Activated naive CD4-positive, alpha-beta T cell treated with anti-CD3 and anti-CD28 coated beads, Interleukin-2, amount 10 ng/mL, durations not matched to agents 7 days and 5 days (primary cell): ENCODE measurements around the gene IFRD1.

ENCODE experiments used
- CTCF ChIA-PET: fragments of 350-600 bp; sonication (Branson Sonifier 250); formaldehyde crosslinking; loops from one replicate; lab custom pipeline; 2021; ENCODE audit warnings: antibody characterized with exemption; lab: Charles Lee
- DNase-seq: peaks from one replicate; pipeline ENCODE4 v3.0.0-alpha.2; 2020
- H3K27ac Mint-ChIP-seq: one replicate; pipeline ENCODE4 v1.8.0; 2021; ENCODE audit warnings: mild to moderate bottlenecking, moderate library complexity, mixed read lengths
- H3K27me3 Mint-ChIP-seq: one replicate; pipeline ENCODE4 v1.8.0; 2021; ENCODE audit warnings: mild to moderate bottlenecking, mixed read lengths
- H3K36me3 Mint-ChIP-seq: one replicate; pipeline ENCODE4 v1.8.0; 2021; ENCODE audit warnings: mixed read lengths
- H3K4me1 Mint-ChIP-seq: one replicate; pipeline ENCODE4 v1.8.0; 2021; ENCODE audit warnings: mixed read lengths
- H3K4me3 Mint-ChIP-seq: one replicate; pipeline ENCODE4 v1.8.0; 2021; ENCODE audit warnings: mild to moderate bottlenecking, moderate library complexity, mixed read lengths
- H3K9me3 Mint-ChIP-seq: one replicate; pipeline ENCODE4 v1.8.0; 2021; ENCODE audit warnings: mixed read lengths

Gene IFRD1

GRCh38 chr7:112423987-112424386, 26.3 kb upstream of the IFRD1 start:
- Mint-ChIP-seq H3K27me3 (no peaks in the 10 kb centered on the region), H3K36me3 (no peaks in the 10 kb centered on the region), H3K4me1 (peaks cover 28% of the 10 kb centered on the region), H3K4me3 (no peak overlapping the region), H3K27ac (no peak overlapping the region), H3K9me3 (no peaks in the 10 kb centered on the region)
- CTCF ChIA-PET = no interaction called here
- no peak for DNase-seq

DNA sequence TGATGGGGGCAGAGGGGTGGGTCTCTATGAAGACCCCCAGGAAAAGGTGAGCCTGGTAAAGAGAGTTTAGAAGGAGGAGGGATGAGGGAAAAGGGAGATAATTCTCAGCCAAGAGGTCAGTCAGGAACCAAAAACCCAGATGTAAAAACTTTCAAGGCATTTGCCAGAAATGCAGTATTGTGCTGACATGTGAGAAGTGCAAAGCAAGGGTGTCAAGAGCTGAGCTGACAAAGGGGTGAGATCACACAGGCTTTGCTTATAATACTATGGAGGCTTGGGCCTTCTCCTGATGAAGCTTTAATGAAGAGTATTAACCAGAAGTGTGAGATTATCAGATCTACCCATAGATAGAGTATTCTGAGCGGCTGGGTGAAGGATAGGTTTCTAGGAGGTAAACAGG, 22.3 kb upstream of the IFRD1 start:
- no peaks in the 10 kb centered on the region for H3K36me3 Mint-ChIP-seq
- CTCF ChIA-PET = no interaction called here
- no peak overlapping the region for H3K27ac Mint-ChIP-seq
- H3K27me3 Mint-ChIP-seq = no peaks in the 10 kb centered on the region
- peaks cover 13% of the 10 kb centered on the region for H3K4me1 Mint-ChIP-seq
- H3K9me3 Mint-ChIP-seq = no peaks in the 10 kb centered on the region
- no peak for DNase-seq
- no peak overlapping the region for H3K4me3 Mint-ChIP-seq

GRCh38 chr7:112428715-112429114, 21.5 kb upstream of the IFRD1 start:
- H3K4me3 Mint-ChIP-seq = no peak overlapping the region
- no peak overlapping the region for H3K27ac Mint-ChIP-seq
- peaks cover 6% of the 10 kb centered on the region for H3K4me1 Mint-ChIP-seq
- DNase-seq = no peak
- no peaks in the 10 kb centered on the region for H3K36me3 Mint-ChIP-seq
- CTCF ChIA-PET = no interaction called here
- H3K27me3 Mint-ChIP-seq = no peaks in the 10 kb centered on the region
- H3K9me3 Mint-ChIP-seq = no peaks in the 10 kb centered on the region

- Mint-ChIP-seq H3K4me3 (no peak overlapping the region), H3K4me1 (no peaks in the 10 kb centered on the region), H3K36me3 (no peaks in the 10 kb centered on the region), H3K27me3 (no peaks in the 10 kb centered on the region), H3K9me3 (no peaks in the 10 kb centered on the region), H3K27ac (no peak overlapping the region)
- no peak for DNase-seq
- CTCF ChIA-PET = no interaction called here
Measured at GRCh38 chr7:112430649-112431048, 19.6 kb upstream of the IFRD1 start.

DNA sequence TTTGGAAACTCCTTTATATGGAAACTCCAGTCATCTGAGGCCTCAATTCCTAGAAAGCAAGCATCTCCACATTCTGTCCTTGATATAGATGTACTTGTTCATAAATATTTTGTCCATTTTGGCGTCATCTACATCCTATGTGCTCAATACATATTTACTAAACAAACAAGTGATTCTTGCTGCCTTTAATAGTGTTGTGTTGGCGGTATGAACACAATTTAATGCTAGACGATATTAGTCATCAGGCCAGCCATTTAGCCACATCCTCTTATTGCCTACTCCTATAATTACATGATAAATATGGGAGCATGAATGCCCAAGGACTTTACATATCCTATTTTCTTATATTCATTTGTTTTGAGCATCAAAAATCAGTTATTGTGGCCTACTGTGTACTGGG, 18.5 kb upstream of the IFRD1 start:
- H3K4me1 Mint-ChIP-seq = no peaks in the 10 kb centered on the region

GRCh38 chr7:112433289-112433688, 17.0 kb upstream of the IFRD1 start:
- H3K36me3 Mint-ChIP-seq = no peaks in the 10 kb centered on the region

More for the DNA sequence above, 18.5 kb upstream of the IFRD1 start:
- no peak for DNase-seq
- CTCF ChIA-PET = no interaction called here
- Mint-ChIP-seq H3K27ac (no peak overlapping the region), H3K27me3 (no peaks in the 10 kb centered on the region), H3K4me3 (no peak overlapping the region), H3K36me3 (no peaks in the 10 kb centered on the region), H3K9me3 (no peaks in the 10 kb centered on the region)

DNA sequence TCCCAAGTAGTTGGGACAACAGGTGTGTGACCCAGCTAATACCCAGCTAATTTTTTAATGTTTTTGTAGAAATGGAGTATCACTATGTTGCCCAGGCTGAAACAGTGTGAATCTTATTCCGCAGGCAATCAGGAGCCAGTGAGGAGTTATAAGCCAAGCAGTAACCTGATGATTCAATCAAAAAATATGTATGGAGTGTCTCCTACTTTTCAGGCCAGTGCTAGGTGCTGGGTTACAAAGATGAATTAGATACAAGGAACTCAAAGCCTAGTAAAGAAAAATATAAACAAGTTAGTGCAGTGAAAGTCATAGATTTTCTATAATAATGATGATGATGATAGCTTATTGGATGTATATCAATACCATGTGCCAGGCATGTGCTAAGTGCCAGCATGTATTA, 13.2 kb upstream of the IFRD1 start:
- Mint-ChIP-seq H3K36me3 (no peaks in the 10 kb centered on the region), H3K9me3 (no peaks in the 10 kb centered on the region), H3K4me1 (no peaks in the 10 kb centered on the region), H3K4me3 (no peak overlapping the region), H3K27ac (no peak overlapping the region), H3K27me3 (peaks cover 6% of the 10 kb centered on the region)
- CTCF ChIA-PET = no interaction called here
- no peak for DNase-seq

More at GRCh38 chr7:112433289-112433688, 17.0 kb upstream of the IFRD1 start:
- CTCF ChIA-PET = no interaction called here
- H3K27ac Mint-ChIP-seq = no peak overlapping the region
- no peak for DNase-seq
- no peak overlapping the region for H3K4me3 Mint-ChIP-seq
- H3K9me3 Mint-ChIP-seq = no peaks in the 10 kb centered on the region
- H3K27me3 Mint-ChIP-seq = no peaks in the 10 kb centered on the region
- no peaks in the 10 kb centered on the region for H3K4me1 Mint-ChIP-seq

- no peak overlapping the region for H3K27ac Mint-ChIP-seq
- peaks cover 6% of the 10 kb centered on the region for H3K27me3 Mint-ChIP-seq
- CTCF ChIA-PET = interaction anchor here (0.7 kb wide), 1 partner anchor 234 kb away, joined by 3 read pairs; no protein-coding TSS in a partner anchor
- H3K9me3 Mint-ChIP-seq = no peaks in the 10 kb centered on the region
- no peak overlapping the region for H3K4me3 Mint-ChIP-seq
- H3K36me3 Mint-ChIP-seq = no peaks in the 10 kb centered on the region
- DNase-seq = no peak
- H3K4me1 Mint-ChIP-seq = no peaks in the 10 kb centered on the region
Measured at GRCh38 chr7:112439476-112439875, 10.8 kb upstream of the IFRD1 start.

DNA sequence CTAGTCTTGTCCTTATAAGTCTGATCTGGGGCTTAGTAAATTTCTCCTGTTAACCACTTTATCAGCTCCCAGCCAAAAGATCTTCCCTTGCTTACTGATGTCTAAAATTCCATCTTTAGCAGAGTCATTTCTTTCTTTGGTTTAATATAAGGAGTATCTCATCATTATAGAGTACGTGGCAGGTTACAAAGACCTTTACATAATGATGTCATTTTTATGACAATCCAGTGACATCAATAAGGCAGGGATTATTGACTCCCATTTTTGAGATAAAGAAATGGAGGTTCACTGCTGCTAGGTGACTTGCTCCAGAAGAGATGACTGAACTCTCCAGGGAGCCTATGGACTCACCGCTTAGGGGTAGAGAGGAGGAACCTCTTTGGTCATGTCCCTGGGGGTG, 8.1 kb upstream of the IFRD1 start:
- Mint-ChIP-seq H3K4me1 (no peaks in the 10 kb centered on the region), H3K27me3 (peaks cover 6% of the 10 kb centered on the region), H3K9me3 (no peaks in the 10 kb centered on the region), H3K36me3 (no peaks in the 10 kb centered on the region), H3K27ac (no peak overlapping the region), H3K4me3 (no peak overlapping the region)
- DNase-seq = no peak
- CTCF ChIA-PET = no interaction called here

- no peaks in the 10 kb centered on the region for H3K36me3 Mint-ChIP-seq
- peaks cover 4% of the 10 kb centered on the region for H3K27me3 Mint-ChIP-seq
- H3K9me3 Mint-ChIP-seq = no peaks in the 10 kb centered on the region
- CTCF ChIA-PET = no interaction called here
- H3K27ac Mint-ChIP-seq = no peak overlapping the region
- H3K4me3 Mint-ChIP-seq = no peak overlapping the region
- no peak for DNase-seq
- H3K4me1 Mint-ChIP-seq = peaks cover 11% of the 10 kb centered on the region
Measured at GRCh38 chr7:112444505-112444904, 5.8 kb upstream of the IFRD1 start.

DNA sequence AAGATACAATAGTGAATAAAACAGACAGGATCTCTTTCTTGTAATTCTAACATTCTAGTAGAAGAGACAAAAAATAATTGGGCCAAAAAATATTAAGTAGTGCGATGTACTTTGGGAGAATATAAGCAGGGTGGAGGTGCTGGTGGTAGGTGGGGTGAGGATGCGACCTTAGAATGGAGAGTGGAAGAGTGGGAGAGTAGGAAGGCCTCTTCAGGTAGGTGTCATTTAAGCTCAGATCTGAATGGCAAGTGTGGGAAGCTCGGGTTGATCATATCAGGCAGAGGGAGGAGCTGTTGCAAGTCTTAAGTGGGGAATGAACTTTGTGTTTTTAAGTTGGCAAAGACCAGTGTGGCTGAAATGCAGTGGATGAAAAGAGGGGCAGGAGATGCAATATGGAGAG, 3.8 kb upstream of the IFRD1 start:
- DNase-seq = no peak
- no peak overlapping the region for H3K27ac Mint-ChIP-seq
- H3K4me1 Mint-ChIP-seq = peaks cover 20% of the 10 kb centered on the region
- no peaks in the 10 kb centered on the region for H3K9me3 Mint-ChIP-seq
- CTCF ChIA-PET = no interaction called here
- H3K36me3 Mint-ChIP-seq = peaks cover 1% of the 10 kb centered on the region
- H3K4me3 Mint-ChIP-seq = no peak overlapping the region
- peaks cover 4% of the 10 kb centered on the region for H3K27me3 Mint-ChIP-seq

GRCh38 chr7:112447406-112447805, 2.9 kb upstream of the IFRD1 start:
- Mint-ChIP-seq H3K9me3 (no peaks in the 10 kb centered on the region), H3K27me3 (peaks cover 4% of the 10 kb centered on the region), H3K27ac (no peak overlapping the region), H3K36me3 (peaks cover 1% of the 10 kb centered on the region), H3K4me3 (no peak overlapping the region), H3K4me1 (peaks cover 29% of the 10 kb centered on the region)
- CTCF ChIA-PET = no interaction called here
- no peak for DNase-seq

DNA sequence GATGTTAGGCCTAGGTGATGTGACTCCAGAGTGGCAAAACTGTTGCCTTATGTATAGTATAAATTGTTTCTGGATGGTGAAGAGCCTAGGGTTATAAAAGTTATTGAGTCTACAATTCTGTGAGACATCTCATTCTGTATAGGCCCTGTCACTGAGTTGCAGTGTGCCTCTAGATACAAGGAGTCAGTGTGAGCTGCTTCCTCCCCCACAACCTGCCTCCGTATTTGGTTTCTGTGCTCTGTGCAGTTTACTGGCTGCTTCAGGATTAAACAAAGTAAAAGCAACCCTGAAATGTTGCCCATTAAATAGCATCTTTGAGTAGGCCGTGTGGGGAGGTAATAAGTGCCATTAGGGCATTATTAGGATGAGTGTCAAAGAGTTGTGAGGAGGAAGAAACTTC, 1.9 kb upstream of the IFRD1 start:
- H3K27me3 Mint-ChIP-seq = peaks cover 4% of the 10 kb centered on the region
- H3K9me3 Mint-ChIP-seq = no peaks in the 10 kb centered on the region
- no peak overlapping the region for H3K4me3 Mint-ChIP-seq
- no peak for DNase-seq
- peaks cover 1% of the 10 kb centered on the region for H3K36me3 Mint-ChIP-seq
- CTCF ChIA-PET = interaction anchor here (0.6 kb wide), 1 partner anchor 525 kb away, joined by 3 read pairs; no protein-coding TSS in a partner anchor
- H3K27ac Mint-ChIP-seq = no peak overlapping the region
- H3K4me1 Mint-ChIP-seq = peaks cover 38% of the 10 kb centered on the region

- DNase-seq = no peak
- Mint-ChIP-seq H3K27me3 (peaks cover 4% of the 10 kb centered on the region), H3K4me1 (peaks cover 38% of the 10 kb centered on the region), H3K4me3 (peak overlapping the region; percentile 17), H3K36me3 (peaks cover 1% of the 10 kb centered on the region), H3K9me3 (no peaks in the 10 kb centered on the region), H3K27ac (peak overlapping the region; percentile 100)
- CTCF ChIA-PET = interaction anchor here (0.6 to 0.8 kb wide), 2 partner anchors 242 to 524 kb away, joined by 3 read pairs; partner anchors contain the start of gene ZNF277
Measured at GRCh38 chr7:112448891-112449290, 1.4 kb upstream of the IFRD1 start.

DNA sequence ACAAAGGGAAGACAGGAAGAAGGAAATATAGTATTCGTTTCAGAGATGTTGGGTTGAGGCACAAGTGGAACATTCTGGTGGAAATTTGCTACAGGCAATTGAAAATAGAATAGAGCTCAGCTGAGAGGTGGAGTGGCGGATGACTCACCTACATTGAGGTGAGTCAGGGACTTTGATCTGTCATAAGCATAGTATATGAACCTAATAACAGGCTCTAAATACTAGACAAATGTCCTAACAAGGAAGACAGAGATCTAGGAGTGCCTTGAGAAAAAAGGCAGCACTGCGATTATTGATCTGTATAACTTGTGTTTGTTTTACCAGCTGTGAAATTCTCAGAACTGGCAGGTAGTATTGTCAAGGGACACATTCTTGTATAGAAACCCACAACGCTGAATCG, 907 bp upstream of the IFRD1 start:
- Mint-ChIP-seq H3K27me3 (peaks cover 4% of the 10 kb centered on the region), H3K4me1 (peaks cover 38% of the 10 kb centered on the region), H3K9me3 (no peaks in the 10 kb centered on the region), H3K4me3 (peak overlapping the region; percentile 99), H3K27ac (peak overlapping the region; percentile 100), H3K36me3 (peaks cover 1% of the 10 kb centered on the region)
- CTCF ChIA-PET = interaction anchor here (0.8 kb wide), 1 partner anchor 242 kb away, joined by 3 read pairs; the partner anchor contains the start of gene ZNF277
- DNase-seq = peak; percentile 43
